ENCODE measurements around the gene TNFAIP8. TPM values are rescaled to one million over a fixed set of nuclear protein-coding genes. Genes with fewer than 3 reads are reported as not detected.

The TNFAIP8 gene
- total RNA-seq = 10 to 100 TPM in 3 of 6 donors, 1 to 10 TPM in 3; 7.5 to 14.2 (median 10.6) TPM
- polyA plus RNA-seq = 1 to 10 TPM; 5.7 to 7.7 TPM

DNA sequence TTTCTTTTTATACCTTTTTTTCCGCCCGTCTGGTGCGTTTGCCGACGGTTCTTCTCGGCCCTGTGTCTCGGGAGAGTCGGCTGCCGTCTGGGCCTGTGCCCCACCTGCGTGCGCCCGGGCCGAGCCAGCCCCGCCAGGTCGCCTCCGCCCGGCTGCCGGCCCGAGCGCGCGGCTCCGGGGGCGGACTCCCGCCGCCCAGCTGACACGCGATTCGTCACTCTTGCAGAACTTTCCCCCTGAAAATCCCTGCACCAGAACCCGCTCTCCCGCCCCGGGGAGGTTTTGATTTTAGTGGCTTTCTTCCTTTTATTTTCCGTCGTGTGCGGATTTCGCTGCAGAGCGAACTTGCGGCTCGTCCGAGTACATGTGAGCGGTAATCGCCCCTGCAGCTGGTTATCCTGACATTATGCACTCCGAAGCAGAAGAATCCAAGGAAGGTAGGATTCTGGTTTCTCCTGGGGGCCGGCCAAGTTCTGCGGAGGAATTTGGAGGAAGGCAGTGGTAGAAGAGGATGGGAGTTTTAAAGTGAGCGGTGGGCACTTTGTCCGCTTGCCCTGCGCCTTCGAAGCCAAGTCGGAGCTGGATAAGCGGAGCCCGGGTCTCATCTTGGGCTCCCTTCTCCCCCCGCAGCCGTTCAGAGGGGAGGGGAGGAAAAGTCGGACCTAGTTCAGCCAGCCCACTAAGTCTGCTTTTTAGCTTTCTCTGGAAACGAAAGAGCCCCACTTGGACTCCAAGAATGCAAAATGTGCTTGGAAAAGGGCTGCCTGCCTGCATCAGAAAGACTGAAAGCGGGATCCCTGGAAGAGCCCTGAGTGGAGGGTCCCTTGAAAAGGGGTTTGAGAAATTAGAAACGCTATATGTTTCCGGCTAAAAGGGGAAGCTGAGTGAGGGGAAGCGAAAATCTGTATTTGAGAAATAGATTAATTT, at the start of gene TNFAIP8:
Gene TNFAIP8 (plus strand): TSS at position 335 of the 927 bp plus-strand sequence. CDS start 72 bp downstream, at position 407.
- intact Hi-C loops (cut with DNase I) = no loop called here
- H3K36me3 ChIP-seq = no peaks in the 10 kb centered on the region
- peak within 1 kb of the TSS in 3 of 4 donors; percentile 10 to 64 (median 57) for H3K27ac ChIP-seq
- H3K27me3 ChIP-seq = no peaks in the 10 kb centered on the region
- no peak for FAIRE-seq
- peaks cover 0 to 4% (median 0%) of the 10 kb centered on the region in 3 donors for H3K4me1 ChIP-seq
- no peaks in the 10 kb centered on the region for H3K9me3 ChIP-seq
- TF ChIP-seq, protein P1, sequence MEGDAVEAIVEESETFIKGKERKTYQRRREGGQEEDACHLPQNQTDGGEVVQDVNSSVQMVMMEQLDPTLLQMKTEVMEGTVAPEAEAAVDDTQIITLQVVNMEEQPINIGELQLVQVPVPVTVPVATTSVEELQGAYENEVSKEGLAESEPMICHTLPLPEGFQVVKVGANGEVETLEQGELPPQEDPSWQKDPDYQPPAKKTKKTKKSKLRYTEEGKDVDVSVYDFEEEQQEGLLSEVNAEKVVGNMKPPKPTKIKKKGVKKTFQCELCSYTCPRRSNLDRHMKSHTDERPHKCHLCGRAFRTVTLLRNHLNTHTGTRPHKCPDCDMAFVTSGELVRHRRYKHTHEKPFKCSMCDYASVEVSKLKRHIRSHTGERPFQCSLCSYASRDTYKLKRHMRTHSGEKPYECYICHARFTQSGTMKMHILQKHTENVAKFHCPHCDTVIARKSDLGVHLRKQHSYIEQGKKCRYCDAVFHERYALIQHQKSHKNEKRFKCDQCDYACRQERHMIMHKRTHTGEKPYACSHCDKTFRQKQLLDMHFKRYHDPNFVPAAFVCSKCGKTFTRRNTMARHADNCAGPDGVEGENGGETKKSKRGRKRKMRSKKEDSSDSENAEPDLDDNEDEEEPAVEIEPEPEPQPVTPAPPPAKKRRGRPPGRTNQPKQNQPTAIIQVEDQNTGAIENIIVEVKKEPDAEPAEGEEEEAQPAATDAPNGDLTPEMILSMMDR (IDR thresholded peaks at IDR 0.05) = no peak
- ATAC-seq = peak; percentile 86 to 92 (median 90)
- H3K4me3 ChIP-seq = peak within 1 kb of the TSS; percentile 26 to 54 (median 38)
- 14 to 40% methylated on average over 59 to 60 of the region's 60 CpGs for WGBS, 2 donors
- peak; percentile 26 to 76 (median 47) for DNase-seq

DNA sequence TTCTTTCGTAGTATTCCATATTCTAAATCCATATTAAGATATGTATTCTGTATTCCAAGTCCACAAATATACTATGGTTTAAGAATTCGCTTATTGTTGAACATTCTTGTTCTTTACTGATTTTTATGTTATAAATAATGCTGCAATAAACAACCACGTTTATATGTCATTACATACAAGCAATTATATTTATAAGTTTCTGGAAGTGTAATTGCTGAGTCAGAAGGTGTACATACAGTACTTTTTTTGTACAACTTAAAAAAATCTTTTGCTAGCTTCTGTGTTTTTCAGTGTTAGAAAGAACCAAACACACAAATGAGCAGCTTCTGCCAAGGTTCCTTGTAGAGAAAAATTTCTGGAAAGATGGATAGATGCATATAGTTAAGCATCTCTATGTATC, 48.6 kb upstream of the TNFAIP8 start:
- H3K9me3 ChIP-seq = no peaks in the 10 kb centered on the region
- H3K36me3 ChIP-seq = no peaks in the 10 kb centered on the region
- no peak for FAIRE-seq
- H3K27me3 ChIP-seq = no peaks in the 10 kb centered on the region
- no peak for ATAC-seq
- no peak overlapping the region for H3K27ac ChIP-seq
- 78 to 82% methylated on average over 3 of the region's 3 CpGs for WGBS, 2 donors
- intact Hi-C loops (cut with DNase I) = loop anchor here in 1 of 3 donors (5.0 kb wide), 1 partner anchor 35 kb away; no protein-coding TSS in a partner anchor
- TF ChIP-seq, protein P1 (IDR thresholded peaks at IDR 0.05) = peak in 1 of 4 donors; percentile 3
- no peak for DNase-seq
- peaks cover 15 to 36% (median 31%) of the 10 kb centered on the region in 3 donors for H3K4me1 ChIP-seq
- no peak overlapping the region for H3K4me3 ChIP-seq

- intact Hi-C loops (cut with DNase I) = loop anchor here in 1 of 3 donors (5.0 kb wide), 1 partner anchor 33 kb away; no protein-coding TSS in a partner anchor
- Histone ChIP-seq H3K4me3 (no peak overlapping the region), H3K4me1 (peaks cover 0 to 15% (median 12%) of the 10 kb centered on the region in 3 donors), H3K36me3 (no peaks in the 10 kb centered on the region), H3K27ac (no peak overlapping the region), H3K27me3 (no peaks in the 10 kb centered on the region), H3K9me3 (no peaks in the 10 kb centered on the region)
- TF ChIP-seq, protein P1 (IDR thresholded peaks at IDR 0.05) = no peak
- FAIRE-seq (no peak), ATAC-seq (no peak), DNase-seq (no peak)
- WGBS, 2 donors = 93 to 94% methylated on average over 4 of the region's 4 CpGs
Observed at GRCh38 chr5:119309326-119309725, 46.5 kb upstream of the TNFAIP8 start.

- H3K4me1 ChIP-seq = peaks cover 0 to 19% (median 4%) of the 10 kb centered on the region in 3 donors
- 77 to 87% methylated on average over 2 of the region's 2 CpGs for WGBS, 2 donors
- H3K27me3 ChIP-seq = no peaks in the 10 kb centered on the region
Observed at GRCh38 chr5:119311688-119312087, 44.1 kb upstream of the TNFAIP8 start.

More at GRCh38 chr5:119311688-119312087, 44.1 kb upstream of the TNFAIP8 start:
- no peaks in the 10 kb centered on the region for H3K36me3 ChIP-seq
- TF ChIP-seq, protein P1 (IDR thresholded peaks at IDR 0.05) = no peak
- FAIRE-seq = no peak
- no peak for ATAC-seq
- no peak overlapping the region for H3K27ac ChIP-seq
- no peak overlapping the region for H3K4me3 ChIP-seq
- intact Hi-C loops (cut with DNase I) = no loop called here
- DNase-seq = no peak
- H3K9me3 ChIP-seq = no peaks in the 10 kb centered on the region
